HUES48 (cell line): ENCODE data around the gene PRKCE.

Experiments used
- H3K27ac ChIP-seq: one replicate; pipeline ENCODE4 v1.7.0; 2013; ENCODE audit warnings: low read depth, low read length, inconsistent platforms
- H3K27me3 ChIP-seq: 2 replicates; pipeline ENCODE4 v1.6.1; 2013; ENCODE audit warnings: mild to moderate bottlenecking, low read length; ENCODE audit not compliant: control insufficient read depth, insufficient read depth
- H3K36me3 ChIP-seq: 2 replicates; pipeline ENCODE4 v1.6.1; 2013; ENCODE audit warnings: low read length; ENCODE audit not compliant: control insufficient read depth, insufficient read depth
- H3K4me1 ChIP-seq: 2 replicates; pipeline ENCODE4 v1.6.1; 2013; ENCODE audit warnings: mild to moderate bottlenecking, low read length; ENCODE audit not compliant: control insufficient read depth, insufficient read depth
- H3K4me3 ChIP-seq: 2 replicates; pipeline ENCODE4 v1.5.1; 2013; ENCODE audit warnings: mild to moderate bottlenecking, low read depth, low read length
- H3K9ac ChIP-seq: 2 replicates; pipeline ENCODE4 v1.6.1; 2013; ENCODE audit warnings: mild to moderate bottlenecking, low read depth, low read length, moderate library complexity
- H3K9me3 ChIP-seq: 2 replicates; pipeline ENCODE4 v1.6.1; 2013; ENCODE audit warnings: low read length; ENCODE audit not compliant: control insufficient read depth, insufficient read depth

PRKCE gene

DNA sequence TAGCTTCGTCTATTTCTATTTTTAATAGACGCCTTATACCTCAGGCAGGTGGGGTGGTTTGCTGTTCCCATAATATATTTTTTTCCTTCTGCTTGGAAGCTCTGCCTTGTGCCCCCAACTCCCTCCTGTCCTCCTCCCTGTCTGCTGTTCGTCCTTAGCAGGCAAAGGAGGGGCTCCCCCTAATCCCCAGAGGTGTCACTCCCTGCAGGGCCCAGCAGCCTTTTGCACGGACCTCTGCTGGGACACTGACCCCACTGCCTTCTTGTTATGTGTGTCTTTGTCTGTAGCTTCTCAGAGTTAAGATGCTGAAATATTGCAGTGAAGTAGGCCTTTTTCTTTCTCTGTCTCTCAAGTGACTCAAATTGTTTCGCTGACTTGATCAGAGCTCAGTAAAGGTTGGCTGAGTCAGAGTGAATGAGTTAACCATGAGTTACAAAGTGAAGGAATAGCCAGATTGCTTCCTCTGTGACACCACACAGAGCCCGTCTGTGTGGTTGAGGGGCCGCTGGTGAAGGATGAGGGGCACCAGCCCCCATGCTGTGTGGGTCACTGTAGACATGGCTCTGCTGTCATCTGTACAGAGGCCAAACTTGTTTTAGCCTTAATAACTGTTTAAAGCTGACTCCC lies 47.7 kb downstream of the PRKCE start:
- Histone ChIP-seq H3K36me3 (no peaks in the 10 kb centered on the region), H3K27me3 (no peaks in the 10 kb centered on the region), H3K9ac (no peak overlapping the region), H3K4me3 (no peak overlapping the region), H3K27ac (no peak overlapping the region), H3K4me1 (no peaks in the 10 kb centered on the region), H3K9me3 (no peaks in the 10 kb centered on the region)

DNA sequence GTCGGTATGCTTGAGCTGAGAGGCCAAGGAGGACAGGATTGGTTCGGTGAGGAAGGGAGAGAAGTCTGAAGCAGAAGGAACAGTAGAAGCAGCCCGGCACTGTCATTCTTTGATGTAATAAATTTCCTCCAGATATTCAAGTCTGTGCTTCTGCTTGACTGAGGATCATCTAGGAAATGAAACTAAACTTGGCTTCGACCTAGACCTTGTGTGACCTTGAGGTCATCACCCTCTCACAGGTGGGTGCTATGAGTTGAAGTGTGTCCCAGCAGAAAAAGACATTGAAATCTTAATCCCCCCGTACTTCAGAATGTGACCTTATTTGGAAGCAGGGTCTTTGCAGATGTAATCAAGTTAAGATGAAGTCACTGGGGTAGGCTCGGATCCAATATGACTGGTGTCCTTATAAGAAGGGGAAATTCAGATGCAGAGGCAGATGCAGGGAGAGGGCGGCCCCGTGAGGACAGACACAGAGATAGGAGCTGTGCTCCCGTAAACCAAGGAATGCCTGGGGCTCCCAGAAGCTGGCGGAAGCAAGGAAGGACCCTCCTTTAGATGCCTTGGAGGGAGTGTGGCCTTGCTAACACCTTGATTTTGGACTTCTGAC lies 49.0 kb downstream of the PRKCE start:
- no peaks in the 10 kb centered on the region for H3K27me3 ChIP-seq
- H3K36me3 ChIP-seq = no peaks in the 10 kb centered on the region
- H3K9me3 ChIP-seq = no peaks in the 10 kb centered on the region
- no peak overlapping the region for H3K4me3 ChIP-seq
- no peaks in the 10 kb centered on the region for H3K4me1 ChIP-seq
- no peak overlapping the region for H3K27ac ChIP-seq
- H3K9ac ChIP-seq = no peak overlapping the region

DNA sequence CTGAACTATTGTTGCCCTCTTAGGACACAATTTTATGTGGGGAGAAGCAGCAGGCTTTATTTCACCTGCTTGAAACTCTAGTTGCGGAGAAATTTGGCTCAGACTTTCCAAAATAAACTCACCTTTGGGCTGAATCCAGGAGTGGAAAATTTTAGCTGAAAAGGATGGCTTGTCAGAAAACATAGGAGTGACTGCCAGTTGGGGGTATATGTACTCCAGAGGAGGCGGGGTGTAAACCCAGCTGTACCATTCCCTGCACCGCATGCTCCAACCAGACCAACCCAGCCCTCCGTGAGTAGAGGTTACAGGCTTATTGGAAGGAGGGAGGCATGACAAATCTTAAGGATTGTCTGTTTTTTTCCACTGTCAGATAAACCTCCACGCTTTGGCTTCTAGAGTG lies 53.8 kb downstream of the PRKCE start:
- Histone ChIP-seq H3K9ac (no peak overlapping the region), H3K27me3 (no peaks in the 10 kb centered on the region), H3K4me1 (no peaks in the 10 kb centered on the region), H3K9me3 (no peaks in the 10 kb centered on the region), H3K36me3 (no peaks in the 10 kb centered on the region), H3K4me3 (no peak overlapping the region), H3K27ac (no peak overlapping the region)

- H3K36me3 ChIP-seq = no peaks in the 10 kb centered on the region
- H3K9me3 ChIP-seq = no peaks in the 10 kb centered on the region
- no peak overlapping the region for H3K27ac ChIP-seq
Observed at GRCh38 chr2:45706033-45706432, 54.6 kb downstream of the PRKCE start.

GRCh38 chr2:45707006-45707405 lies 55.5 kb downstream of the PRKCE start:
- H3K27ac ChIP-seq = no peak overlapping the region
- H3K36me3 ChIP-seq = no peaks in the 10 kb centered on the region

More at GRCh38 chr2:45706033-45706432, 54.6 kb downstream of the PRKCE start:
- H3K4me3 ChIP-seq = no peak overlapping the region
- H3K4me1 ChIP-seq = no peaks in the 10 kb centered on the region
- H3K27me3 ChIP-seq = no peaks in the 10 kb centered on the region
- H3K9ac ChIP-seq = no peak overlapping the region

DNA sequence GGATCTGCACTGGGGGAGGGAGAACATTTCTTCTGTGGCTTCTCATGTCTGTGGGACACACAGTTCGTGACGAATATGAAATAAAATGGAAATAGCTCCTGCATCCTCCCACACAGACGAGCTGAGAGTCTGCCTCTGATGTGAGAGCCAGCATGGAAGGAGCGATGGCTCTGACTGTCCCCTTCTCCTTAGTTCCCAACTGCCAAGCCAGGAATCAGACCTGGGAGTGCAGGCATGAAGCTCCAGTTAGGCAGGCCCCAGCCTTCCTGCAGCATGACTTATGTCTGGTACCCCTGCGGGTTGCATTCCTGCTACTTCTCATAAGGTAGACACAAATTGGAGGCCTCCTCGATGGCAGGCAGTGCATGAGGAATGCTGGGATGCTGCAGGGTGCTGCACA lies 56.2 kb downstream of the PRKCE start:
- H3K27ac ChIP-seq = no peak overlapping the region
- no peaks in the 10 kb centered on the region for H3K27me3 ChIP-seq
- no peak overlapping the region for H3K4me3 ChIP-seq
- H3K9ac ChIP-seq = no peak overlapping the region
- H3K36me3 ChIP-seq = no peaks in the 10 kb centered on the region
- H3K9me3 ChIP-seq = no peaks in the 10 kb centered on the region
- no peaks in the 10 kb centered on the region for H3K4me1 ChIP-seq

More at GRCh38 chr2:45707006-45707405, 55.5 kb downstream of the PRKCE start:
- Histone ChIP-seq H3K27me3 (no peaks in the 10 kb centered on the region), H3K4me1 (no peaks in the 10 kb centered on the region), H3K9ac (no peak overlapping the region), H3K9me3 (no peaks in the 10 kb centered on the region), H3K4me3 (no peak overlapping the region)

- Histone ChIP-seq H3K4me3 (no peak overlapping the region), H3K27ac (no peak overlapping the region), H3K9me3 (no peaks in the 10 kb centered on the region), H3K36me3 (no peaks in the 10 kb centered on the region), H3K9ac (no peak overlapping the region), H3K4me1 (no peaks in the 10 kb centered on the region), H3K27me3 (no peaks in the 10 kb centered on the region)
Observed at GRCh38 chr2:45708501-45708900, 57.0 kb downstream of the PRKCE start.

GRCh38 chr2:45709137-45709536 lies 57.7 kb downstream of the PRKCE start:
- no peak overlapping the region for H3K4me3 ChIP-seq
- no peaks in the 10 kb centered on the region for H3K4me1 ChIP-seq
- no peak overlapping the region for H3K27ac ChIP-seq
- H3K27me3 ChIP-seq = no peaks in the 10 kb centered on the region
- no peaks in the 10 kb centered on the region for H3K9me3 ChIP-seq
- no peaks in the 10 kb centered on the region for H3K36me3 ChIP-seq
- H3K9ac ChIP-seq = no peak overlapping the region

GRCh38 chr2:45710468-45710867 lies 59.0 kb downstream of the PRKCE start:
- H3K27me3 ChIP-seq = no peaks in the 10 kb centered on the region
- H3K9ac ChIP-seq = no peak overlapping the region
- H3K27ac ChIP-seq = no peak overlapping the region
- H3K36me3 ChIP-seq = no peaks in the 10 kb centered on the region
- no peak overlapping the region for H3K4me3 ChIP-seq
- no peaks in the 10 kb centered on the region for H3K9me3 ChIP-seq
- no peaks in the 10 kb centered on the region for H3K4me1 ChIP-seq

GRCh38 chr2:45711224-45711623 lies 59.7 kb downstream of the PRKCE start:
- Histone ChIP-seq H3K9me3 (no peaks in the 10 kb centered on the region), H3K9ac (no peak overlapping the region), H3K27me3 (no peaks in the 10 kb centered on the region), H3K27ac (no peak overlapping the region), H3K4me3 (no peak overlapping the region), H3K36me3 (no peaks in the 10 kb centered on the region), H3K4me1 (no peaks in the 10 kb centered on the region)

- Histone ChIP-seq H3K27ac (no peak overlapping the region), H3K4me1 (no peaks in the 10 kb centered on the region), H3K4me3 (no peak overlapping the region), H3K9me3 (no peaks in the 10 kb centered on the region), H3K9ac (no peak overlapping the region), H3K27me3 (no peaks in the 10 kb centered on the region), H3K36me3 (no peaks in the 10 kb centered on the region)
Observed at GRCh38 chr2:45712570-45712969, 61.1 kb downstream of the PRKCE start.
